Measurements from ENCODE around the gene LRAT. TPM values are rescaled to one million over a fixed set of nuclear protein-coding genes. Genes with fewer than 3 reads are reported as not detected.
"Not testable (repeated sequence)": the region's sequence is repeated elsewhere in the genome, so short reads cannot be mapped to it uniquely, and the experiment has no call there.

Gene LRAT
- total RNA-seq: 0.17 and 3.2 TPM in 2 replicates

GRCh38 chr4:154743683-154744340 is at the start of gene LRAT:
Gene LRAT (plus strand): TSS chr4:154744000. CDS start chr4:154744327, 327 bp downstream.
- peak; percentile 19 for DNase-seq (ENCODE audit: low read depth)

- no peak for DNase-seq (ENCODE audit: low read depth)
Measured at GRCh38 chr4:154707877-154708276, 35.9 kb upstream of the LRAT start.

- DNase-seq (ENCODE audit: low read depth): no peak
Measured at GRCh38 chr4:154709550-154709949, 34.2 kb upstream of the LRAT start.

GRCh38 chr4:154711522-154711921 is 32.3 kb upstream of the LRAT start:
- DNase-seq (ENCODE audit: low read depth): no peak

GRCh38 chr4:154714339-154715040 is 29.3 kb upstream of the LRAT start:
- no peak for DNase-seq (ENCODE audit: low read depth)

- peak; percentile 95 for DNase-seq (ENCODE audit: low read depth)
Measured at GRCh38 chr4:154719087-154719486, 24.7 kb upstream of the LRAT start.

GRCh38 chr4:154720123-154720522 is 23.7 kb upstream of the LRAT start:
- DNase-seq (ENCODE audit: low read depth): peak; percentile 97

- DNase-seq (ENCODE audit: low read depth): no peak
Measured at GRCh38 chr4:154720618-154721267, 23.1 kb upstream of the LRAT start.

GRCh38 chr4:154722262-154722661 is 21.5 kb upstream of the LRAT start:
- peak; percentile 49 for DNase-seq (ENCODE audit: low read depth)

- DNase-seq (ENCODE audit: low read depth): not testable (repeated sequence)
Measured at GRCh38 chr4:154723601-154724000, 20.2 kb upstream of the LRAT start.

GRCh38 chr4:154727540-154727939 is 16.3 kb upstream of the LRAT start:
- peak; percentile 47 for DNase-seq (ENCODE audit: low read depth)

- peak; percentile 23 for DNase-seq (ENCODE audit: low read depth)
Measured at GRCh38 chr4:154731756-154732155, 12.0 kb upstream of the LRAT start.

GRCh38 chr4:154732669-154733068 is 11.1 kb upstream of the LRAT start:
- DNase-seq (ENCODE audit: low read depth): no peak

GRCh38 chr4:154736770-154737169 is 7.0 kb upstream of the LRAT start:
- DNase-seq (ENCODE audit: low read depth): no peak

GRCh38 chr4:154738426-154738825 is 5.4 kb upstream of the LRAT start:
- peak; percentile 37 for DNase-seq (ENCODE audit: low read depth)

GRCh38 chr4:154739111-154739510 is 4.7 kb upstream of the LRAT start:
- DNase-seq (ENCODE audit: low read depth): no peak

GRCh38 chr4:154740462-154740861 is 3.3 kb upstream of the LRAT start:
- DNase-seq (ENCODE audit: low read depth): no peak

GRCh38 chr4:154741131-154741665 is 2.6 kb upstream of the LRAT start:
- DNase-seq (ENCODE audit: low read depth): no peak

- no peak for DNase-seq (ENCODE audit: low read depth)
Measured at GRCh38 chr4:154741922-154742850, 1.6 kb upstream of the LRAT start.

- DNase-seq (ENCODE audit: low read depth): no peak
Measured at GRCh38 chr4:154744341-154744926, 634 bp downstream of the LRAT start.

GRCh38 chr4:154757713-154758112 is 13.9 kb downstream of the LRAT start:
- no peak for DNase-seq (ENCODE audit: low read depth)
